SK-N-SH (cell line): ENCODE measurements around the gene HSFX2.

Experiments used
- ELF1 ChIP-seq: IDR thresholded peaks from 2 replicates; pipeline ENCODE4 v1.4.0; 2012
- EZH2phosphoT487 ChIP-seq: fragments of 200-600 bp; sonication (generic); IDR thresholded peaks from 2 replicates; pipeline ENCODE4 v1.6.1; 2017; ENCODE audit warnings: low read depth, mixed run types, mild to moderate bottlenecking, antibody characterized with exemption, moderate library complexity, borderline replicate concordance
- NRF1 ChIP-seq: IDR thresholded peaks from 2 replicates; pipeline ENCODE4 v1.6.1; 2012; ENCODE audit warnings: low read depth, mild to moderate bottlenecking, low read length
- YY1 ChIP-seq: IDR thresholded peaks from 2 replicates; pipeline ENCODE4 v1.4.0; 2012; ENCODE audit warnings: low read depth, mild to moderate bottlenecking
- TF ChIP-seq, protein P1 (sequence below): fragments of 200-600 bp; sonication (generic); IDR thresholded peaks from 2 replicates; pipeline ENCODE4 v1.6.1; 2017; ENCODE audit warnings: antibody characterized with exemption, mild to moderate bottlenecking, moderate library complexity

DNA sequence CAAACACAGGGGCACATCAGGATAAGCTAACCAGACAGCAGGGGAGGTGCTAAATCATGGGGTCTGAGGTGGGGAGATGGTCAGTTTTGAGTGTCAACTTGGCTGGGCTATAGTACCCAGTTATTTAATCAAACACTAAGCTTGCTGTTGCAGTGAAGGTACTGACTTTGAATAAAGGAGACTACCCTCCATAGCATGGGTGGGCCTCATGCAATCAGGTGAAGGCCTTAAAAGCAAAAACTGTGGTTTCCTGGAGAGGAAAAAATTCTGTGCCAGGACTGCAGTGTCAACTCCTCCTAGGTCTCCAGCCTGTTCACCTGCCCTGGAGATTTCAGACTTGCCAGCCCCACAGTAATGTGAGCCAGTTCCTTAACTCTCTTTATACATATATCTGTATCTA, 12.6 kb upstream of the HSFX2 start:
- TF ChIP-seq ELF1, result no peak
- TF ChIP-seq EZH2phosphoT487, result no peak
- no peak for TF ChIP-seq NRF1
- TF ChIP-seq, protein P1, sequence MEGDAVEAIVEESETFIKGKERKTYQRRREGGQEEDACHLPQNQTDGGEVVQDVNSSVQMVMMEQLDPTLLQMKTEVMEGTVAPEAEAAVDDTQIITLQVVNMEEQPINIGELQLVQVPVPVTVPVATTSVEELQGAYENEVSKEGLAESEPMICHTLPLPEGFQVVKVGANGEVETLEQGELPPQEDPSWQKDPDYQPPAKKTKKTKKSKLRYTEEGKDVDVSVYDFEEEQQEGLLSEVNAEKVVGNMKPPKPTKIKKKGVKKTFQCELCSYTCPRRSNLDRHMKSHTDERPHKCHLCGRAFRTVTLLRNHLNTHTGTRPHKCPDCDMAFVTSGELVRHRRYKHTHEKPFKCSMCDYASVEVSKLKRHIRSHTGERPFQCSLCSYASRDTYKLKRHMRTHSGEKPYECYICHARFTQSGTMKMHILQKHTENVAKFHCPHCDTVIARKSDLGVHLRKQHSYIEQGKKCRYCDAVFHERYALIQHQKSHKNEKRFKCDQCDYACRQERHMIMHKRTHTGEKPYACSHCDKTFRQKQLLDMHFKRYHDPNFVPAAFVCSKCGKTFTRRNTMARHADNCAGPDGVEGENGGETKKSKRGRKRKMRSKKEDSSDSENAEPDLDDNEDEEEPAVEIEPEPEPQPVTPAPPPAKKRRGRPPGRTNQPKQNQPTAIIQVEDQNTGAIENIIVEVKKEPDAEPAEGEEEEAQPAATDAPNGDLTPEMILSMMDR, result no peak
- TF ChIP-seq YY1, result no peak
